SU-DHL-6 (cell line): ENCODE results near the gene DNAJB14.

Experiments used
- CTCF ChIP-seq: fragments of 200-600 bp; sonication (generic); IDR thresholded peaks from one replicate; pipeline ENCODE4 v1.5.1; 2017; ENCODE audit warnings: antibody characterized with exemption, mild to moderate bottlenecking, low read length, moderate library complexity; ENCODE audit not compliant: insufficient read depth, poor library complexity, severe bottlenecking
- EZH2phosphoT487 ChIP-seq: fragments of 200-600 bp; sonication (generic), shearing (Covaris generic); conservative IDR thresholded peaks from 2 replicates; pipeline ENCODE4 v1.6.1; 2018; ENCODE audit warnings: mild to moderate bottlenecking, antibody characterized with exemption, low read length, moderate library complexity, mixed read lengths

GRCh38 chr4:99885687-99886086 is 60.7 kb downstream of the DNAJB14 start:
- TF ChIP-seq CTCF (no peak), EZH2phosphoT487 (no peak)
